Pancreas (tissue), 10 donors: ENCODE results near the gene PLEKHA1. TPM values are rescaled to one million over a fixed set of nuclear protein-coding genes. Genes with fewer than 3 reads are reported as not detected.

Experiments used
- ATAC-seq, 4 donors: fragments of 200-7000 bp; cut with Tn5 transposase; one replicate each; pipeline versions ENCODE4 v1.8.0 to v1.9.1; 2020; ENCODE audit warnings: mild to moderate bottlenecking in 4 of 4, moderate library complexity in 4 of 4
- DNase-seq, 6 donors: peaks; one replicate each; pipeline ENCODE4 v3.0.0-alpha.2; 2020
- FAIRE-seq: peaks from 2 replicates; lab custom pipeline; 2012; peaks lifted over from hg19 to GRCh38; lab: Jason Lieb, UNC
- H3K27ac ChIP-seq, 4 donors: fragments of 200-600 bp; sonication (generic); 1 replicate in 3 of 4; 2 replicates in 1 of 4; pipeline versions ENCODE4 v1.5.0 to v1.8.0; 2020
- H3K27me3 ChIP-seq, 4 donors: fragments of 200-600 bp; one replicate each; pipeline ENCODE4 v1.8.0; 2021
- H3K36me3 ChIP-seq, 3 donors: fragments of 200-600 bp; sonication (generic) in 1 of 3; one replicate each; pipeline versions ENCODE4 v1.5.0 to v1.8.0; 2020 to 2021
- H3K4me1 ChIP-seq, 3 donors: fragments of 200-600 bp; one replicate each; pipeline ENCODE4 v1.8.0; 2021
- H3K4me3 ChIP-seq, 4 donors: fragments of 200-600 bp; sonication (generic) in 2 of 4; one replicate each; pipeline versions ENCODE4 v1.5.0 to v1.8.0; 2020 to 2021
- H3K9me3 ChIP-seq, 4 donors: fragments of 200-600 bp; one replicate each; pipeline ENCODE4 v1.8.0; 2021
- WGBS, 2 donors: extraction: QIAGEN DNeasy Blood & Tissue Kit; methylation state at CpG; one replicate each; pipeline ENCODE4 v1.1.7; 2013; 5-methylcytosine and 5-hydroxymethylcytosine counted together
- intact Hi-C, 3 donors: fragments of 100-400 bp; cut with DNase I; formaldehyde crosslinking; loops; one replicate each; pipeline versions ENCODE4 v1.11.1 to v1.14.2; 2022
- polyA plus RNA-seq, 2 donors: library from polyadenylated mRNA; stranded (reverse); fragments of 200-250 nt; gene quantifications; one replicate each; pipeline ENCODE4 v1.2.3, GENCODE V29; 2013
- total RNA-seq, 6 donors: library from RNA; stranded (reverse); fragmentation: NEBNext Ultra II Directional in 4 of 6; extraction: Animal tissue kit (Norgen Biotek cat#: 25700) in 4 of 6; gene quantifications; one replicate each; pipeline versions ENCODE4 v1.2.1 to v1.2.4, GENCODE V29; 2021 to 2023
- TF ChIP-seq, protein P1 (sequence below), 4 donors: fragments of 200-600 bp; sonication (generic) in 3 of 4; IDR thresholded peaks; one replicate each; pipeline versions ENCODE4 v1.5.0 to v1.8.0; 2021; ENCODE audit warnings: antibody characterized with exemption in 4 of 4
- donor health status: healthy with polysubstance abuse.
- donor health status: DM: no; HTN: no; CAD: no; lungs with moderate emphysema.
- donor health status: DM: no; HTN: no; CAD: no.
- donor health status: control.
- donor health status: control.
- donor health status: Bipolar disorder and iron deficiency.
- donor health status: DM: yes; HTN: yes; CAD: no.
- donor health status: DM: no; HTN: no; CAD: no.
- donor health status: DM: no; HTN: no; CAD: no.
- donor health status: DM: yes; HTN: yes; CAD: no.

Gene PLEKHA1
- total and polyA plus RNA-seq, 8 donors, result 8.8 to 31.6 (median 20.4) TPM

DNA sequence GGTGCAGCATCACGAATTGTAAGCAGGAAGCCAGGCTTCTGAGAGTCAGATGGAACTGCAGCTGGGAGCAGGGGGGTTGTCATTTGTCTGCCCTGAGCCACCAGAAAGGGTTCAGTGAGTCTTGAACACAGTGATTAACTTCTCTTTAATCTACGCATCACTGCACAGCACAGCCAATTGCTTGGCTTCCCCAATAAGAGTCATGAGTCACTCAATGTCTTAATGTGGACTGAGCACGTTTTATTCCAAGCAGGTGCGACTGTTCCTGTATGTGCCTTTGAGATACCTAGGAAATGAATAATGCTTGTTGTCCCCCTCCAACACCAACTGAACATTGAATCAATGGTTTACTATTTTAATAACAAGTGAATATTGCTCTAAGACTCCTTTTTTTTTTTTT, 26.0 kb upstream of the PLEKHA1 start:
- H3K27me3 ChIP-seq, result no peaks in the 10 kb centered on the region
- DNase-seq, result no peak
- TF ChIP-seq, protein P1, sequence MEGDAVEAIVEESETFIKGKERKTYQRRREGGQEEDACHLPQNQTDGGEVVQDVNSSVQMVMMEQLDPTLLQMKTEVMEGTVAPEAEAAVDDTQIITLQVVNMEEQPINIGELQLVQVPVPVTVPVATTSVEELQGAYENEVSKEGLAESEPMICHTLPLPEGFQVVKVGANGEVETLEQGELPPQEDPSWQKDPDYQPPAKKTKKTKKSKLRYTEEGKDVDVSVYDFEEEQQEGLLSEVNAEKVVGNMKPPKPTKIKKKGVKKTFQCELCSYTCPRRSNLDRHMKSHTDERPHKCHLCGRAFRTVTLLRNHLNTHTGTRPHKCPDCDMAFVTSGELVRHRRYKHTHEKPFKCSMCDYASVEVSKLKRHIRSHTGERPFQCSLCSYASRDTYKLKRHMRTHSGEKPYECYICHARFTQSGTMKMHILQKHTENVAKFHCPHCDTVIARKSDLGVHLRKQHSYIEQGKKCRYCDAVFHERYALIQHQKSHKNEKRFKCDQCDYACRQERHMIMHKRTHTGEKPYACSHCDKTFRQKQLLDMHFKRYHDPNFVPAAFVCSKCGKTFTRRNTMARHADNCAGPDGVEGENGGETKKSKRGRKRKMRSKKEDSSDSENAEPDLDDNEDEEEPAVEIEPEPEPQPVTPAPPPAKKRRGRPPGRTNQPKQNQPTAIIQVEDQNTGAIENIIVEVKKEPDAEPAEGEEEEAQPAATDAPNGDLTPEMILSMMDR (IDR thresholded peaks at IDR 0.05), result no peak
- no peak overlapping the region for H3K27ac ChIP-seq
- H3K36me3 ChIP-seq, result no peaks in the 10 kb centered on the region
- no peaks in the 10 kb centered on the region for H3K4me1 ChIP-seq
- intact Hi-C loops, result loop anchor here in 1 of 3 donors (10.0 kb wide), 1 partner anchor 86 kb away; no protein-coding TSS in a partner anchor
- FAIRE-seq, result no peak
- 82 to 85% methylated on average over 4 of the region's 4 CpGs for WGBS, 2 donors
- H3K9me3 ChIP-seq, result no peaks in the 10 kb centered on the region
- peak in 2 of 4 donors; percentile 30 to 56 for ATAC-seq
- no peak overlapping the region for H3K4me3 ChIP-seq

DNA sequence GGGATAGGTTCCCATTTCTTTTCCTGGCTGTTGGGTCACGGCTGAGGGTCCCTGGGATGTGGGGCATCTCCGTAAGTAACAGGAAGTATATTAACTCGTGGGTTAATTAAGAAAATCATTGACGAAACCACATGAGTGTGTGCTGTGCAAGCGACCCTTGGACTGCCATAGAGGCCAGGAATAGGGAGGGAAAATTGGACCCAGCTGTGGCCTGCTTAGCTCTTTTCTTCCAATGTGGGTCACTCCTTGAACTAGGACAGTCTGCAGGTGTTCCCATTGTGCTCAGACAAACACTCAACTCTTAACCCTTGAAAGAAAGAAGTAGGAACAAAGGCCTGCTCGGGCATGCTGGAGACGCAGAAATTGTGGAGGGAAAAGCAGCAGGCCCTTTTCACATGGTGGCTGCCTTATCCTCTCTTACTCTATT, 25.6 kb upstream of the PLEKHA1 start:
- H3K27me3 ChIP-seq, result no peaks in the 10 kb centered on the region
- H3K4me1 ChIP-seq, result no peaks in the 10 kb centered on the region
- 72 to 75% methylated on average over 7 of the region's 7 CpGs for WGBS, 2 donors
- no peaks in the 10 kb centered on the region for H3K36me3 ChIP-seq
- intact Hi-C loops, result loop anchor here in 1 of 3 donors (10.0 kb wide), 1 partner anchor 86 kb away; no protein-coding TSS in a partner anchor
- ATAC-seq (peak in 2 of 4 donors; percentile 19 to 47), DNase-seq (no peak), FAIRE-seq (no peak)
- TF ChIP-seq, protein P1 (IDR thresholded peaks at IDR 0.05), result no peak
- no peaks in the 10 kb centered on the region for H3K9me3 ChIP-seq
- H3K27ac ChIP-seq, result no peak overlapping the region
- no peak overlapping the region for H3K4me3 ChIP-seq

DNA sequence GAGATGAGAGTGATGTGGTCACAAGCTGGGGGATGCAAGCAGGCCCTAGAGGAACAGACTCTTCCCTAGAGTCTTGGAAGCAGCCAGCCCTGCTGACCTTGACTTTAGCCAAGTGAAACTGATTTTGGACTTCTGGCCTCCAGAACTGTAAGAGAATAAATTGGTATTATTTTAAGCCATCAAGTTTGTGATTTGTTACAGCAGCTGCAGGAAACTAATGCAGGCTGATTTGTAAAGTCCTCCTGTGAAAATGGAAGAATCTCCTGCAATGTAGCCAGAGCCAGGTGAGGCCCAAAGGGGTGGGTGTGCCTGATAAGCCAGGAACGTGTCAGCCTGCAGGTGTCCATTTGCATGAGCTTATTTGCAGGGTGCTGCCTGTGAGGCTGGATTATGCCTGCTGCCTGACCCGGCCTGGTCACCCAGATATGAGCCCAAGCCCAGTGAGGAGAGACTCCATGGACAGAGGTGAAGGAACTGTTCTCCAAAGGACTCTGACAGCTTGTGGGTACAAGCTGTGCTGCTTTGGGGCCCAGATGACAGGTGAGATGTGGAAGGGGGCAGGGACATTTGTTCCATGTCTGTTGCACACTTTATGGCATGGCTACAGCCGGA, 24.6 kb upstream of the PLEKHA1 start:
- intact Hi-C loops, result loop anchor here in 1 of 3 donors (10.0 kb wide), 1 partner anchor 85 kb away; no protein-coding TSS in a partner anchor
- no peaks in the 10 kb centered on the region for H3K4me1 ChIP-seq
- no peaks in the 10 kb centered on the region for H3K9me3 ChIP-seq
- no peak overlapping the region for H3K27ac ChIP-seq
- no peak for DNase-seq
- FAIRE-seq, result no peak
- no peaks in the 10 kb centered on the region for H3K27me3 ChIP-seq
- H3K4me3 ChIP-seq, result no peak overlapping the region
- no peak for ATAC-seq
- H3K36me3 ChIP-seq, result no peaks in the 10 kb centered on the region
- 78 to 80% methylated on average over 3 of the region's 3 CpGs for WGBS, 2 donors
- TF ChIP-seq, protein P1 (IDR thresholded peaks at IDR 0.05), result no peak

GRCh38 chr10:122350893-122351292, 23.6 kb upstream of the PLEKHA1 start:
- intact Hi-C loops, result no loop called here
- FAIRE-seq (no peak), ATAC-seq (peak in 2 of 4 donors; percentile 11 to 29), DNase-seq (no peak)
- H3K27ac ChIP-seq, result no peak overlapping the region
- no peak overlapping the region for H3K4me3 ChIP-seq
- H3K36me3 ChIP-seq, result no peaks in the 10 kb centered on the region
- H3K27me3 ChIP-seq, result no peaks in the 10 kb centered on the region
- H3K9me3 ChIP-seq, result no peaks in the 10 kb centered on the region
- TF ChIP-seq, protein P1 (IDR thresholded peaks at IDR 0.05), result no peak
- H3K4me1 ChIP-seq, result no peaks in the 10 kb centered on the region
- 66 to 73% methylated on average over 12 of the region's 12 CpGs for WGBS, 2 donors
